Mammary epithelial cell (primary cell): Measurements from ENCODE around the gene MARCHF2.

Experiments
- EZH2 ChIP-seq: IDR thresholded peaks from 2 replicates; pipeline ENCODE4 v1.6.1; 2012; ENCODE audit warnings: low read length, inconsistent platforms, borderline replicate concordance
- TF ChIP-seq, protein P1 (sequence below), 2 donors: IDR thresholded peaks in 1 of 2; conservative IDR thresholded peaks in 1 of 2; 2 replicates each; pipeline ENCODE4 v1.5.1; 2011 to 2012; ENCODE audit warnings: inconsistent platforms in 2 of 2, low read length in 2 of 2, mild to moderate bottlenecking in 2 of 2, control low read depth in 1 of 2, low read depth in 1 of 2; ENCODE audit not compliant: insufficient read depth in 1 of 2; ENCODE audit errors: extremely low read depth in 1 of 2

DNA sequence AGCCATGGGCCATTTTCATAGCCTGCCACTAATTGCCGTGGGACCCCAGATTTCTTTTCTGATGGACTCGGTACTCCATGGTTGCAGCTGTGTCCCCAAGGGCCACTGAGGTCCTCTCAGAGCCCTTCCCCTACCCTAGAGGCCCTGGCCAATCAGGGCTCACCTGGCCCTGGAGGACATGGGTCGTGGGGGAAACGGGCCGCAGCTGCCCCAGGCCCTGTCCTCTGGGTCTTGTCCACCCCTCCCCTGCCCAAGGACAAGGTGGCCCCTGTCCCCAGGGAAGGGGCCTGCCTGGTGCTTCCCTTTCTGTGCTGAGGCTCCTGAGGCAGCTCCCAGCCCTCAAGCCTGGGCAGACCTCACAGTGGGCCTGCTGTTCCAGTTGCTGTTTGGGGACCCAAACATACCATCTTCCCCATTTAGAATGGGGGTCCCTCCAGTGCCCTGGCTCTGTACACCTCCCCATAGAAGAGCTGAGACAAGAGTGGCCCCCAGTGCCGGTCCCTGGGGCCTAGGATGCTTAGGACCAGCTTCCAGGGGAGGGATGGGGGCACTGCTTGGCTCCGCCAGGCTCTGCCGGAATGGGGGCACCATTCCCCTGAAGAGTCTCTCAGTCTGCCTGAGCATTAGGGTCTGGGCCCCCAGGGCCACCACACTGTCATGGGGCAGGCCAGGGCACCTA, 19.8 kb upstream of the MARCHF2 start:
- TF ChIP-seq, protein P1, sequence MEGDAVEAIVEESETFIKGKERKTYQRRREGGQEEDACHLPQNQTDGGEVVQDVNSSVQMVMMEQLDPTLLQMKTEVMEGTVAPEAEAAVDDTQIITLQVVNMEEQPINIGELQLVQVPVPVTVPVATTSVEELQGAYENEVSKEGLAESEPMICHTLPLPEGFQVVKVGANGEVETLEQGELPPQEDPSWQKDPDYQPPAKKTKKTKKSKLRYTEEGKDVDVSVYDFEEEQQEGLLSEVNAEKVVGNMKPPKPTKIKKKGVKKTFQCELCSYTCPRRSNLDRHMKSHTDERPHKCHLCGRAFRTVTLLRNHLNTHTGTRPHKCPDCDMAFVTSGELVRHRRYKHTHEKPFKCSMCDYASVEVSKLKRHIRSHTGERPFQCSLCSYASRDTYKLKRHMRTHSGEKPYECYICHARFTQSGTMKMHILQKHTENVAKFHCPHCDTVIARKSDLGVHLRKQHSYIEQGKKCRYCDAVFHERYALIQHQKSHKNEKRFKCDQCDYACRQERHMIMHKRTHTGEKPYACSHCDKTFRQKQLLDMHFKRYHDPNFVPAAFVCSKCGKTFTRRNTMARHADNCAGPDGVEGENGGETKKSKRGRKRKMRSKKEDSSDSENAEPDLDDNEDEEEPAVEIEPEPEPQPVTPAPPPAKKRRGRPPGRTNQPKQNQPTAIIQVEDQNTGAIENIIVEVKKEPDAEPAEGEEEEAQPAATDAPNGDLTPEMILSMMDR (conservative IDR thresholded peaks at IDR 0.05 in 1 of 2, IDR thresholded peaks at IDR 0.05 in 1 of 2; ENCODE audit: extremely low read depth in 1 of 2, insufficient read depth in 1 of 2, low read depth in 1 of 2, low read length in 2 of 2): no peak
- no peak for TF ChIP-seq EZH2
